ENCODE results near the gene CDHR2.

DNA sequence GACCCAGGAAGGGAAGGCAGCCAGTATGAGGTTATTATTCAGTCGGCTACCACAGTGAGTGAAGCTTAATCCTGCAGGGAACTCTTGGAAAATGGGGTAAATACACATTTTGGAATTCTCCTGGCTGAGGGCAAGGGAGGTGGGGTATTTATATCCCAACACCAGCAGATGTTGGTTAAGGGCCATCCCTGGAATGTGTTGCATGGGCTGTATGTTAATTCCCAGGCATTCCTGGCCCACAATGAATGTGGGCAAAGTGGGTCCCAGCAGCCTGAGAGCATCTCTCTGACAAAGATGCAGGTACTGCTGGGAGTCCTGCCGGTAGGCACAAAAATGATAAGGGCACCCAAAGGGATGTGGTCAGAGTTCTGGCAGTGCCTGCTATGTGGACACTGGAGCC, 63.7 kb downstream of the CDHR2 start:
- TF ChIP-seq, protein P1, sequence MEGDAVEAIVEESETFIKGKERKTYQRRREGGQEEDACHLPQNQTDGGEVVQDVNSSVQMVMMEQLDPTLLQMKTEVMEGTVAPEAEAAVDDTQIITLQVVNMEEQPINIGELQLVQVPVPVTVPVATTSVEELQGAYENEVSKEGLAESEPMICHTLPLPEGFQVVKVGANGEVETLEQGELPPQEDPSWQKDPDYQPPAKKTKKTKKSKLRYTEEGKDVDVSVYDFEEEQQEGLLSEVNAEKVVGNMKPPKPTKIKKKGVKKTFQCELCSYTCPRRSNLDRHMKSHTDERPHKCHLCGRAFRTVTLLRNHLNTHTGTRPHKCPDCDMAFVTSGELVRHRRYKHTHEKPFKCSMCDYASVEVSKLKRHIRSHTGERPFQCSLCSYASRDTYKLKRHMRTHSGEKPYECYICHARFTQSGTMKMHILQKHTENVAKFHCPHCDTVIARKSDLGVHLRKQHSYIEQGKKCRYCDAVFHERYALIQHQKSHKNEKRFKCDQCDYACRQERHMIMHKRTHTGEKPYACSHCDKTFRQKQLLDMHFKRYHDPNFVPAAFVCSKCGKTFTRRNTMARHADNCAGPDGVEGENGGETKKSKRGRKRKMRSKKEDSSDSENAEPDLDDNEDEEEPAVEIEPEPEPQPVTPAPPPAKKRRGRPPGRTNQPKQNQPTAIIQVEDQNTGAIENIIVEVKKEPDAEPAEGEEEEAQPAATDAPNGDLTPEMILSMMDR (IDR thresholded peaks at IDR 0.05; ENCODE audit: low read length) = no peak
- TF ChIP-seq EZH2 (IDR thresholded peaks at IDR 0.05; ENCODE audit: borderline replicate concordance, low read length) = no peak

Data from OCI-LY1 (cell line).